Endothelial cell (in vitro differentiated cells): ENCODE results near the gene PTPDC1. TPM values are rescaled to one million over a fixed set of nuclear protein-coding genes. Genes with fewer than 3 reads are reported as not detected.

Experiments used
- DNase-seq: peaks from one replicate; pipeline ENCODE4 v3.0.0; 2021; ENCODE audit warnings: low spot score
- H3K27ac Mint-ChIP-seq: one replicate; pipeline ENCODE4 v1.8.0; 2021; ENCODE audit warnings: mixed read lengths, inconsistent platforms; ENCODE audit not compliant: unreplicated experiment
- H3K27me3 Mint-ChIP-seq: one replicate; pipeline ENCODE4 v1.8.0; 2021; ENCODE audit warnings: mild to moderate bottlenecking, moderate library complexity, mixed read lengths, inconsistent platforms; ENCODE audit not compliant: unreplicated experiment
- H3K36me3 Mint-ChIP-seq: one replicate; pipeline ENCODE4 v1.8.0; 2021; ENCODE audit warnings: mild to moderate bottlenecking, low read depth, mixed read lengths, inconsistent platforms; ENCODE audit not compliant: unreplicated experiment
- H3K4me1 Mint-ChIP-seq: one replicate; pipeline ENCODE4 v1.8.0; 2021; ENCODE audit warnings: mild to moderate bottlenecking, mixed read lengths, inconsistent platforms; ENCODE audit not compliant: unreplicated experiment
- H3K4me3 Mint-ChIP-seq: one replicate; pipeline ENCODE4 v1.8.0; 2021; ENCODE audit warnings: mild to moderate bottlenecking, mixed read lengths, inconsistent platforms; ENCODE audit not compliant: unreplicated experiment
- H3K9me3 Mint-ChIP-seq: one replicate; pipeline ENCODE4 v1.8.0; 2021; ENCODE audit warnings: mixed read lengths, inconsistent platforms; ENCODE audit not compliant: unreplicated experiment
- total RNA-seq: library from RNA; stranded (reverse); fragmentation: NEBNext Ultra II Directional; extraction: Animal tissue kit (Norgen Biotek cat#: 25700); gene quantifications from one replicate; pipeline ENCODE4 v1.2.1, GENCODE V29; 2021; ENCODE audit not compliant: unreplicated experiment
- TF ChIP-seq, protein P1 (sequence below): fragments of 200-600 bp; sonication (generic); IDR thresholded peaks from one replicate; pipeline ENCODE4 v1.5.0; 2021; ENCODE audit warnings: antibody characterized with exemption; ENCODE audit not compliant: unreplicated experiment

PTPDC1 gene
- total RNA-seq, 1 donor from 2014 or later, result 7.4 TPM

DNA sequence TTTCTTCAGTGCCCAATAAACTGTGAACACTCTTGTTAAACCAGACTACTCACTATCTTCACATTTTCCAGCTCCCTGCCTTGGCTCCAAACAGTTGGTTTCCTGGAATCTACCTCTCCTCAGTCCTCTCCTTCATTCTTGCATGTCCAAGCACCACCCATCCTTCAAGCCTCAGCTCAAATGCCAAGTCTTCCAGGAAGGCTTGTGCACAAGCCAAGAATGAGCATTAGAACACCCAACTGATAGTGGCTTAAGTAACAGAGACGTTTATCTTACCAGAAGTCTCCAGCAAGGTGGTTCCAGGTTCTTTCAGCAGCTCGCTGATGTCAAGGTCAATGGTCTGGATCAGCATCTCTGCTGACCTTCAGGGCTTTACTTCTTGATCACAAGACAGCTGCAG is 60.1 kb downstream of the PTPDC1 start:
- TF ChIP-seq, protein P1, sequence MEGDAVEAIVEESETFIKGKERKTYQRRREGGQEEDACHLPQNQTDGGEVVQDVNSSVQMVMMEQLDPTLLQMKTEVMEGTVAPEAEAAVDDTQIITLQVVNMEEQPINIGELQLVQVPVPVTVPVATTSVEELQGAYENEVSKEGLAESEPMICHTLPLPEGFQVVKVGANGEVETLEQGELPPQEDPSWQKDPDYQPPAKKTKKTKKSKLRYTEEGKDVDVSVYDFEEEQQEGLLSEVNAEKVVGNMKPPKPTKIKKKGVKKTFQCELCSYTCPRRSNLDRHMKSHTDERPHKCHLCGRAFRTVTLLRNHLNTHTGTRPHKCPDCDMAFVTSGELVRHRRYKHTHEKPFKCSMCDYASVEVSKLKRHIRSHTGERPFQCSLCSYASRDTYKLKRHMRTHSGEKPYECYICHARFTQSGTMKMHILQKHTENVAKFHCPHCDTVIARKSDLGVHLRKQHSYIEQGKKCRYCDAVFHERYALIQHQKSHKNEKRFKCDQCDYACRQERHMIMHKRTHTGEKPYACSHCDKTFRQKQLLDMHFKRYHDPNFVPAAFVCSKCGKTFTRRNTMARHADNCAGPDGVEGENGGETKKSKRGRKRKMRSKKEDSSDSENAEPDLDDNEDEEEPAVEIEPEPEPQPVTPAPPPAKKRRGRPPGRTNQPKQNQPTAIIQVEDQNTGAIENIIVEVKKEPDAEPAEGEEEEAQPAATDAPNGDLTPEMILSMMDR, result no peak
- Mint-ChIP-seq H3K36me3 (no peaks in the 10 kb centered on the region), H3K4me1 (no peaks in the 10 kb centered on the region), H3K9me3 (peaks cover 4% of the 10 kb centered on the region), H3K27me3 (peaks cover 10% of the 10 kb centered on the region), H3K27ac (no peak overlapping the region), H3K4me3 (no peak overlapping the region)
- DNase-seq, result no peak

GRCh38 chr9:94145640-94146039 is 61.4 kb downstream of the PTPDC1 start:
- H3K9me3 Mint-ChIP-seq, result peaks cover 4% of the 10 kb centered on the region
- no peak overlapping the region for H3K4me3 Mint-ChIP-seq
- TF ChIP-seq, protein P1, result no peak
- H3K36me3 Mint-ChIP-seq, result no peaks in the 10 kb centered on the region
- no peak for DNase-seq
- no peak overlapping the region for H3K27ac Mint-ChIP-seq
- H3K4me1 Mint-ChIP-seq, result peaks cover 8% of the 10 kb centered on the region
- peaks cover 8% of the 10 kb centered on the region for H3K27me3 Mint-ChIP-seq

GRCh38 chr9:94147776-94148175 is 63.5 kb downstream of the PTPDC1 start:
- Mint-ChIP-seq H3K27ac (no peak overlapping the region), H3K27me3 (peaks cover 8% of the 10 kb centered on the region), H3K9me3 (no peaks in the 10 kb centered on the region), H3K4me1 (peaks cover 15% of the 10 kb centered on the region), H3K36me3 (no peaks in the 10 kb centered on the region), H3K4me3 (no peak overlapping the region)
- no peak for DNase-seq
- TF ChIP-seq, protein P1, result no peak

GRCh38 chr9:94148419-94148818 is 64.2 kb downstream of the PTPDC1 start:
- Mint-ChIP-seq H3K36me3 (no peaks in the 10 kb centered on the region), H3K27ac (no peak overlapping the region)
- no peak for DNase-seq

DNA sequence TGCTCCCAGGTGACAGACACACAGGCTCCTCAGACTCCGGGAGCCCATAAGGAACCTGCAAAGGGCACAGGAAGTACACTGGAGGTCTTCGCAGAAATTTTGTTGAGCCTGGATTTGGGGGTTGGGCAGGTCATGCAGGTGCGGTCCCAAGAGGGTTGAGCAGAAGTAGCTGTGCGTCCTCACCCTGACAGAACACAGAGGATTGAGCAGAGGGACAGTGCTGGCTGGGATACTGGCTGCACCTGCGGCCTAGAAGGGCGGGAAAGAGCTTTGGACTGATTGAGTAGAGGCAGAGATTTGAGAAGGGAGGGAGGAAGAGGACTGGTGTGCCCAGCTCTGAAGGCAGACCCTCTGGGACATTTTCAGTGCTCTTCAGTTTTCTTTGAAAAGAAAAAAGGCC is 65.4 kb downstream of the PTPDC1 start:
- no peaks in the 10 kb centered on the region for H3K36me3 Mint-ChIP-seq
- H3K4me1 Mint-ChIP-seq, result peaks cover 15% of the 10 kb centered on the region
- H3K27ac Mint-ChIP-seq, result no peak overlapping the region
- DNase-seq, result no peak
- TF ChIP-seq, protein P1, result no peak
- H3K9me3 Mint-ChIP-seq, result no peaks in the 10 kb centered on the region
- H3K4me3 Mint-ChIP-seq, result no peak overlapping the region
- peaks cover 8% of the 10 kb centered on the region for H3K27me3 Mint-ChIP-seq

More at GRCh38 chr9:94148419-94148818, 64.2 kb downstream of the PTPDC1 start:
- Mint-ChIP-seq H3K9me3 (no peaks in the 10 kb centered on the region), H3K27me3 (peaks cover 8% of the 10 kb centered on the region), H3K4me1 (peaks cover 15% of the 10 kb centered on the region), H3K4me3 (no peak overlapping the region)
- TF ChIP-seq, protein P1, result no peak
